Osteoblast (primary cell): Measurements from ENCODE around the gene TNFRSF8. TPM values are rescaled to one million over a fixed set of nuclear protein-coding genes. Genes with fewer than 3 reads are reported as not detected.

Experiments used
- DNase-seq: peaks from one replicate; pipeline ENCODE4 v3.0.0; 2011; ENCODE audit warnings: low spot score, mixed read lengths; ENCODE audit not compliant: insufficient read length; ENCODE audit errors: missing footprints
- H2AFZ ChIP-seq: 2 replicates; pipeline ENCODE4 v1.6.0; 2011; ENCODE audit warnings: mild to moderate bottlenecking, low read length
- H3K27ac ChIP-seq: 2 replicates; pipeline ENCODE4 v1.5.1; 2011; ENCODE audit warnings: mild to moderate bottlenecking, low read depth, low read length, moderate library complexity
- H3K27me3 ChIP-seq: 2 replicates; pipeline ENCODE4 v1.6.0; 2012; ENCODE audit warnings: mild to moderate bottlenecking, control low read depth, inconsistent platforms, low read length, moderate library complexity; ENCODE audit not compliant: insufficient read depth
- H3K36me3 ChIP-seq: 2 replicates; pipeline ENCODE4 v1.5.1; 2011; ENCODE audit warnings: mild to moderate bottlenecking, low read length, control low read depth, moderate library complexity; ENCODE audit not compliant: insufficient read depth
- H3K4me1 ChIP-seq: 2 replicates; pipeline ENCODE4 v1.5.1; 2011; ENCODE audit warnings: mild to moderate bottlenecking, low read length, control low read depth, moderate library complexity; ENCODE audit not compliant: insufficient read depth
- H3K4me2 ChIP-seq: 2 replicates; pipeline ENCODE4 v1.6.0; 2011; ENCODE audit warnings: mild to moderate bottlenecking, low read length; ENCODE audit not compliant: insufficient read depth
- H3K4me3 ChIP-seq: fragments of 200-600 bp; sonication (generic); 3 replicates; pipeline ENCODE4 v1.5.1; 2012; ENCODE audit warnings: mild to moderate bottlenecking, low read length, inconsistent platforms; ENCODE audit not compliant: insufficient read depth
- H3K79me2 ChIP-seq: 2 replicates; pipeline ENCODE4 v1.6.0; 2012; ENCODE audit warnings: mild to moderate bottlenecking, low read length, control low read depth, inconsistent platforms; ENCODE audit not compliant: insufficient read depth
- H3K9me3 ChIP-seq: 2 replicates; pipeline ENCODE4 v1.5.1; 2011; ENCODE audit warnings: low read depth, low read length, control low read depth
- H4K20me1 ChIP-seq: 2 replicates; pipeline ENCODE4 v1.6.0; 2012; ENCODE audit warnings: mild to moderate bottlenecking, low read length, control low read depth; ENCODE audit not compliant: insufficient read depth
- total RNA-seq: library from RNA; depleted of rRNA; stranded (reverse); fragments of >200 nt; gene quantifications from 2 replicates; pipeline ENCODE4 v1.2.3, GENCODE V29; 2012
- TF ChIP-seq, protein P1 (sequence below): IDR thresholded peaks from 2 replicates; pipeline ENCODE4 v1.5.1; 2011; ENCODE audit warnings: mild to moderate bottlenecking, low read depth, low read length, moderate library complexity; ENCODE audit errors: extremely low read depth

The TNFRSF8 gene
- total RNA-seq, 1 donor, result under 0.01 TPM

DNA sequence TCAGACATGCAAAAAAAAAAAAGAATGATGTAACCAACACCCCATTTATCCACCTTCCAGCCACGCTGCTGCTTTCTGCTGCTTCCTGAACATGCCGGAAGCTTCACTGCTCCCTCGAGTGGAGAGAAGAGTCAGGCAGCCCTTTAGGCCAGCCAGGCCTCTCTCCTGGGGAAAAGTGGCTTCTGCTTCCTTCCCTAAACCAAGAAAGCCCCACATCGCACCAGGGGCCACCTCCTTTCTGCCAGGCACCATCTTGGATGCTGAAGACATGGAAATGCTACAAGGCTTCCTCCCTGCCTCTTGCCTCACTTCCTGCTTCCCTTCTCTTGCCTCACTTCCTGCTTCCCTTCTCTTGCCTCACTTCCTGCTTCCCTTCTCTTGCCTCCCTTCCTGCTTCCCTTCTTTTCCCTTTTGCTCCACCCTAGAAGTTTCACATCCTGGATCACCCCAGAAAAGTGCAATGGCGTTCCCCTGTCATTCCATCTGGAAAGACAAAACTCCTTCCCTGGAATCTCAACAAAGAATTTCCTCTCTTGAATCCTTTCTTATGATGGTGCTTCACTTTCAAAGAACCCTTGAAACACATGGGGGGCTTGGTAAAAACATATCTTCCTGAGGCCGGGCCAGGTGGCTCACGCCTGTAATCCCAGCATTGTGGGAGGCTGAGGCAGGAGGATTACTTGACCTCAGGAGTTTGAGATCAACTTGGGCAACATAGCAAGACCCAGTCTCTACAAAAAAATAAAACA is 18.7 kb downstream of the TNFRSF8 start:
- no peaks in the 10 kb centered on the region for H3K27me3 ChIP-seq
- no peak overlapping the region for H3K27ac ChIP-seq
- no peaks in the 10 kb centered on the region for H3K79me2 ChIP-seq
- no peak for DNase-seq
- TF ChIP-seq, protein P1, sequence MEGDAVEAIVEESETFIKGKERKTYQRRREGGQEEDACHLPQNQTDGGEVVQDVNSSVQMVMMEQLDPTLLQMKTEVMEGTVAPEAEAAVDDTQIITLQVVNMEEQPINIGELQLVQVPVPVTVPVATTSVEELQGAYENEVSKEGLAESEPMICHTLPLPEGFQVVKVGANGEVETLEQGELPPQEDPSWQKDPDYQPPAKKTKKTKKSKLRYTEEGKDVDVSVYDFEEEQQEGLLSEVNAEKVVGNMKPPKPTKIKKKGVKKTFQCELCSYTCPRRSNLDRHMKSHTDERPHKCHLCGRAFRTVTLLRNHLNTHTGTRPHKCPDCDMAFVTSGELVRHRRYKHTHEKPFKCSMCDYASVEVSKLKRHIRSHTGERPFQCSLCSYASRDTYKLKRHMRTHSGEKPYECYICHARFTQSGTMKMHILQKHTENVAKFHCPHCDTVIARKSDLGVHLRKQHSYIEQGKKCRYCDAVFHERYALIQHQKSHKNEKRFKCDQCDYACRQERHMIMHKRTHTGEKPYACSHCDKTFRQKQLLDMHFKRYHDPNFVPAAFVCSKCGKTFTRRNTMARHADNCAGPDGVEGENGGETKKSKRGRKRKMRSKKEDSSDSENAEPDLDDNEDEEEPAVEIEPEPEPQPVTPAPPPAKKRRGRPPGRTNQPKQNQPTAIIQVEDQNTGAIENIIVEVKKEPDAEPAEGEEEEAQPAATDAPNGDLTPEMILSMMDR, result no peak
- H3K36me3 ChIP-seq, result no peaks in the 10 kb centered on the region
- H3K4me1 ChIP-seq, result peaks cover 8% of the 10 kb centered on the region
- peaks cover 2% of the 10 kb centered on the region for H3K9me3 ChIP-seq
- H3K4me2 ChIP-seq, result no peak overlapping the region
- no peaks in the 10 kb centered on the region for H4K20me1 ChIP-seq
- no peak overlapping the region for H3K4me3 ChIP-seq
- H2AFZ ChIP-seq, result peak overlapping the region; percentile 70

DNA sequence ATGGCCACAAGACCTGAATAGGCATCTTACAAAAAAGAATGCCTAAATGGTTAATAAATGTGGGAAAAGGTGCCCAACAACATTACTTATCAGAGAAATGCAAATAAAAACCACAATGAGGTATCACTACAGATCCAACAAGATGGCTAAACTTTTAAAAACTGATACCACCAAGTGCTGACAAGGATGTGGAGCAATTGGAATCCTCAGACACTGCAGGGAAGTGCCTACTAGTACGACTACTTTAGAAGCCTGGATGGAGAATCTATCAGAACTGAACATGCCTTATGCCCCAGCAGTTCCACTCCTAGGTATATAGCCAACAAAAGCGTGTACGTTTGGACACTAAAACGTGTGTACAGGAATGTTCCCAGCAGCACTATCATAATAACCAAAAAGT is 19.9 kb downstream of the TNFRSF8 start:
- no peaks in the 10 kb centered on the region for H4K20me1 ChIP-seq
- H3K4me3 ChIP-seq, result no peak overlapping the region
- no peak overlapping the region for H3K4me2 ChIP-seq
- TF ChIP-seq, protein P1, result no peak
- DNase-seq, result no peak
- peaks cover 2% of the 10 kb centered on the region for H3K9me3 ChIP-seq
- H3K79me2 ChIP-seq, result no peaks in the 10 kb centered on the region
- no peaks in the 10 kb centered on the region for H3K36me3 ChIP-seq
- no peak overlapping the region for H2AFZ ChIP-seq
- H3K27me3 ChIP-seq, result no peaks in the 10 kb centered on the region
- H3K27ac ChIP-seq, result no peak overlapping the region
- peaks cover 8% of the 10 kb centered on the region for H3K4me1 ChIP-seq

GRCh38 chr1:12083766-12084165 is 20.7 kb downstream of the TNFRSF8 start:
- Histone ChIP-seq H3K36me3 (no peaks in the 10 kb centered on the region), H3K4me2 (peak overlapping the region; percentile 57), H2AFZ (peak overlapping the region; percentile 79), H4K20me1 (no peaks in the 10 kb centered on the region), H3K9me3 (peaks cover 2% of the 10 kb centered on the region), H3K4me1 (peaks cover 8% of the 10 kb centered on the region), H3K27ac (peak overlapping the region; percentile 73), H3K27me3 (no peaks in the 10 kb centered on the region), H3K79me2 (no peaks in the 10 kb centered on the region), H3K4me3 (no peak overlapping the region)
- DNase-seq, result peak; percentile 93
- TF ChIP-seq, protein P1, result no peak

DNA sequence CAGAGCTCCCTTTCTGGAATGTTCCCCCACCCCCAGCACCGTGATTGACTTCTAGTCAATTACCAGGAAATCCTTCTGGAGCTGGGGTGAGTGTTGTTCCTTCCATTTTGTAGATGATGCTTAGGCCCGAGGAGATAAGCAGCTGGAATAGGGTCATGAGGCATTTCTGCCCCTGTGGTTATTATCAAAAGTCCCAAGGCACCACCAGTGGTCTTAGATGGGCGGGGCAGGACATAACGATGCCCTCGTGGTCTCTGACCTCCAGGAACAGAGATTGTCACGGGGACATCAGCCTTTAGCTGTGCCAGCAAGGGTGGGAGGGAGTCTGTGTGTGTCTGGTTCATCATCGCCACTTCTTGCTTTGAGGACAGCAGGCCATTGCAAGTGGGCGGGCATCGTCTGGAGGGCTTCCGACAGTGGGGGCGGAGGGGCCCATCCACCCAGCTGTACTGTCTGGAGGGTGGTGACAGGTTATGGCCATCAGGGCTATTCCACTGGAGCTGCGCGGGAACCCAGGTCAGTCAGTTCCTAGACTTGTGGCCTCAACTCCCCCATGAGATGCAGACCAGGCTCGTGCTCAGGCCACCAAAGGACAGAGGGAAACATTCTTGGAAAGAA is 22.6 kb downstream of the TNFRSF8 start:
- Histone ChIP-seq H3K79me2 (no peaks in the 10 kb centered on the region), H3K4me1 (peaks cover 8% of the 10 kb centered on the region), H3K9me3 (peaks cover 2% of the 10 kb centered on the region), H3K27ac (no peak overlapping the region), H3K27me3 (no peaks in the 10 kb centered on the region), H2AFZ (no peak overlapping the region), H3K4me2 (no peak overlapping the region), H4K20me1 (no peaks in the 10 kb centered on the region), H3K36me3 (no peaks in the 10 kb centered on the region), H3K4me3 (no peak overlapping the region)
- TF ChIP-seq, protein P1, result no peak
- DNase-seq, result no peak
